K562 (cell line): ENCODE measurements around the gene ST7. TPM values are rescaled to one million over a fixed set of nuclear protein-coding genes. Genes with fewer than 3 reads are reported as not detected.

Experiments used
- ATAC-seq: fragments of 200-7000 bp; cut with Tn5 transposase; 3 replicates; pipeline ENCODE4 v1.9.1; 2020; ENCODE audit warnings: moderate library complexity
- BruUV-seq: library from RNA; stranded (reverse); fragments of 400-500 nt; replicated peaks from 2 replicates; lab custom pipeline; 2021; lab: Mats Ljungman, UMichigan
- CTCF ChIA-PET: fragments of 300-600 bp; formaldehyde crosslinking; extraction: SDS; loops from one replicate; lab custom pipeline; 2021; ENCODE audit warnings: low intra/inter-chr PET ratio; lab: Yijun Ruan, JAX
- POLR2A ChIA-PET: fragments of 300-600, 350-650 bp; sonication (Branson Sonifier 250); formaldehyde crosslinking; extraction: SDS; loops from one replicate; lab custom pipeline; 2021; ENCODE audit warnings: antibody characterized with exemption, inconsistent platforms; lab: Yijun Ruan, JAX
- DNase-seq, 4 experiments: peaks; one replicate each; pipeline versions ENCODE4 v3.0.0 to v3.0.0-alpha.2; 2011 to 2018; ENCODE audit warnings: low spot score in 3 of 4, mixed read lengths in 3 of 4; ENCODE audit errors: extremely low read depth in 1 of 4
- FAIRE-seq: peaks from 2 replicates; lab custom pipeline; 2011; peaks lifted over from hg19 to GRCh38; lab: Jason Lieb, UNC
- H2AFZ ChIP-seq: 2 replicates; pipeline ENCODE4 v1.6.0; 2011; ENCODE audit warnings: low read depth, low read length, control low read depth, inconsistent platforms
- H3K27ac ChIP-seq: fragments of 200-600 bp; 3 replicates; pipeline ENCODE4 v1.8.0; 2011; ENCODE audit warnings: low read depth, mild to moderate bottlenecking, control low read depth, inconsistent platforms, low read length, moderate library complexity, mixed read lengths; ENCODE audit errors: extremely low read depth
- H3K27me3 ChIP-seq, 2 experiments: fragments of 300-600 bp in 1 of 2; 2 replicates in 1 of 2; 3 replicates in 1 of 2; pipeline versions ENCODE4 v1.6.0 to v1.8.0; 2011; ENCODE audit warnings: inconsistent platforms in 2 of 2, low read length in 2 of 2, mild to moderate bottlenecking in 1 of 2, mixed read lengths in 1 of 2, moderate library complexity in 1 of 2; ENCODE audit not compliant: control insufficient read depth in 2 of 2, insufficient read depth in 2 of 2
- H3K36me3 ChIP-seq: fragments of 300-600 bp; 3 replicates; pipeline ENCODE4 v1.8.0; 2011; ENCODE audit warnings: mild to moderate bottlenecking, low read length, inconsistent platforms; ENCODE audit not compliant: control insufficient read depth, insufficient read depth
- H3K4me1 ChIP-seq, 2 experiments: fragments of 200-600 bp in 1 of 2; replicated peaks in 1 of 2; 2 replicates in 1 of 2; 3 replicates in 1 of 2; pipeline versions ENCODE4 v1.5.1 to v1.8.0; 2011; ENCODE audit warnings: inconsistent platforms in 2 of 2, low read length in 2 of 2, mild to moderate bottlenecking in 1 of 2, mixed read lengths in 1 of 2, moderate library complexity in 1 of 2; ENCODE audit not compliant: control insufficient read depth in 2 of 2, insufficient read depth in 2 of 2
- H3K4me2 ChIP-seq: 2 replicates; pipeline ENCODE4 v1.6.1; 2011; ENCODE audit warnings: low read length, control low read depth, inconsistent platforms, mixed read lengths; ENCODE audit not compliant: insufficient read depth
- H3K4me3 ChIP-seq: fragments of 200-600 bp; sonication (generic), shearing (Covaris generic); 2 replicates; pipeline ENCODE4 v1.5.1; 2016; ENCODE audit warnings: control low read depth, inconsistent platforms
- H3K79me2 ChIP-seq: fragments of 200-600 bp; 3 replicates; pipeline ENCODE4 v1.8.0; 2011; ENCODE audit warnings: low read length, inconsistent platforms; ENCODE audit not compliant: control insufficient read depth, insufficient read depth
- H3K9ac ChIP-seq, 2 experiments: 2 replicates each; pipeline versions ENCODE4 v1.6.0 to v1.6.1; 2011; ENCODE audit warnings: low read depth in 2 of 2, low read length in 2 of 2, control low read depth in 1 of 2, inconsistent platforms in 1 of 2, mild to moderate bottlenecking in 1 of 2, mixed read lengths in 1 of 2; ENCODE audit not compliant: insufficient read depth in 1 of 2
- H3K9me1 ChIP-seq: one replicate; pipeline ENCODE4 v1.6.0; 2011; ENCODE audit warnings: inconsistent platforms, mild to moderate bottlenecking, low read length, moderate library complexity; ENCODE audit not compliant: control insufficient read depth, insufficient read depth
- H3K9me3 ChIP-seq: replicated peaks from 2 replicates; pipeline ENCODE4 v1.5.1; 2011; ENCODE audit warnings: low read depth, low read length, inconsistent platforms; ENCODE audit not compliant: control insufficient read depth, insufficient read depth
- H4K20me1 ChIP-seq: replicated peaks from 2 replicates; pipeline ENCODE4 v1.6.1; 2011; ENCODE audit warnings: low read length, inconsistent platforms, mixed read lengths; ENCODE audit not compliant: control insufficient read depth, insufficient read depth
- ADNP ChIP-seq: fragments of 200-800 bp; sonication (Bioruptor generic); IDR thresholded peaks from 2 replicates; pipeline ENCODE4 v1.6.1; 2016; ENCODE audit warnings: missing genetic modification characterization, missing compliant biosample characterization
- CBX8 ChIP-seq: fragments of 200-600 bp; sonication (generic); IDR thresholded peaks from 2 replicates; pipeline ENCODE4 v1.6.1; 2012; ENCODE audit warnings: borderline replicate concordance, mixed run types, low read depth, mild to moderate bottlenecking, moderate library complexity, mixed read lengths, low read length, control low read depth, inconsistent platforms; ENCODE audit not compliant: poor library complexity, severe bottlenecking; ENCODE audit errors: extremely low read depth
- CREM ChIP-seq: IDR thresholded peaks from 2 replicates; pipeline ENCODE4 v1.6.1; 2014; ENCODE audit warnings: antibody characterized with exemption, low read depth
- ELF2 ChIP-seq: fragments of 250-450 bp; sonication (Bioruptor Pico); IDR thresholded peaks from 2 replicates; pipeline ENCODE4 v1.5.0; 2021; ENCODE audit warnings: mild to moderate bottlenecking
- HDAC1 ChIP-seq, 2 experiments: fragments of 450-650 bp; IDR thresholded peaks; 2 replicates each; pipeline ENCODE4 v1.6.1; 2016 to 2017; ENCODE audit warnings: inconsistent platforms in 1 of 2, mild to moderate bottlenecking in 1 of 2, moderate library complexity in 1 of 2
- HDAC6 ChIP-seq: IDR thresholded peaks from 2 replicates; pipeline ENCODE4 v1.6.1; 2012; ENCODE audit warnings: low read depth, mild to moderate bottlenecking, control low read depth, inconsistent platforms, low read length, moderate library complexity
- KLF13 ChIP-seq: fragments of 450-650 bp; IDR thresholded peaks from 2 replicates; pipeline ENCODE4 v1.6.1; 2016; ENCODE audit warnings: missing genetic modification characterization, low read depth, mild to moderate bottlenecking, missing compliant biosample characterization, moderate library complexity, borderline replicate concordance
- L3MBTL2 ChIP-seq: fragments of 450-650 bp; IDR thresholded peaks from 2 replicates; pipeline ENCODE4 v1.6.1; 2016; ENCODE audit warnings: mild to moderate bottlenecking, moderate library complexity
- MBD2 ChIP-seq: sonication (generic); IDR thresholded peaks from 2 replicates; pipeline ENCODE4 v1.6.1; 2016; ENCODE audit warnings: low read depth, borderline replicate concordance
- MECOM ChIP-seq: fragments of 250-450 bp; sonication (Bioruptor Pico); IDR thresholded peaks from 2 replicates; pipeline ENCODE4 v1.8.0; 2022; ENCODE audit warnings: inconsistent platforms
- NFRKB ChIP-seq: fragments of 450-650 bp; IDR thresholded peaks from 2 replicates; pipeline ENCODE4 v1.6.1; 2016; ENCODE audit warnings: low read depth
- PHF21A ChIP-seq: fragments of 450-650 bp; IDR thresholded peaks from 2 replicates; pipeline ENCODE4 v1.6.1; 2017; ENCODE audit warnings: low read depth, borderline replicate concordance
- POLR3G ChIP-seq: IDR thresholded peaks from 2 replicates; pipeline ENCODE4 v1.6.1; 2011; ENCODE audit not compliant: insufficient read length, insufficient replicate concordance; ENCODE audit errors: extremely low read depth
- RBM39 ChIP-seq: fragments of 200-400 bp; formaldehyde crosslinking; optimal IDR thresholded peaks from 2 replicates; pipeline ENCODE3; 2018; ENCODE audit warnings: low read depth, low read length
- RFX5 ChIP-seq: IDR thresholded peaks from 2 replicates; pipeline ENCODE4 v1.6.1; 2011; ENCODE audit warnings: low read depth, mild to moderate bottlenecking, improper control_type of control experiment, low read length
- SMAD1 ChIP-seq: fragments of 150-350 bp; IDR thresholded peaks from 2 replicates; pipeline ENCODE4 v1.6.1; 2014; ENCODE audit warnings: low read length, low read depth; ENCODE audit not compliant: partially characterized antibody
- SMARCA5 ChIP-seq: fragments of 450-650 bp; IDR thresholded peaks from 2 replicates; pipeline ENCODE4 v1.6.1; 2016
- ZNF408 ChIP-seq: fragments of 250-450 bp; sonication (Bioruptor Pico); IDR thresholded peaks from 2 replicates; pipeline ENCODE4 v1.4.0; 2020; ENCODE audit warnings: low read depth, mild to moderate bottlenecking, moderate library complexity
- WGBS: fragments of 100-300 bp; shearing (Covaris generic); methylation state at CpG from one replicate; pipeline ENCODE4 v1.1.6; 2016; ENCODE audit warnings: low coverage, mixed read lengths; ENCODE audit not compliant: insufficient coverage; ENCODE audit errors: missing lambda C conversion rate; 5-methylcytosine and 5-hydroxymethylcytosine counted together
- in situ Hi-C: fragments of 300-500 bp; cut with MboI; formaldehyde crosslinking; loops from 4 replicates; pipeline ENCODE4 v1.15.0; 2018; ENCODE audit warnings: inconsistent platforms, mixed read lengths
- intact Hi-C: fragments of 100-400 bp; cut with micrococcal nuclease; formaldehyde crosslinking; loops from 2 replicates; pipeline ENCODE4 v1.14.2; 2022
- polyA plus RNA-seq, 8 experiments: library from polyadenylated mRNA; depleted of rRNA in 4 of 8; stranded (reverse) in 5 of 8; unstranded in 3 of 8; fragments of >200 nt; fragmentation: Nextera tagmentation in 2 of 8; fragmentation: Illumina TruSeq in 1 of 8; extraction: Ambion mirVana in 2 of 8; extraction: Trizol in 1 of 8; gene quantifications; 2 replicates each; pipeline versions ENCODE4 v1.2.1 to v1.2.3, GENCODE V29; 2011 to 2014; ENCODE audit warnings: inconsistent platforms in 1 of 8, missing spikeins in 1 of 8
- total RNA-seq, 7 experiments: library from RNA; depleted of rRNA in 6 of 7; stranded (reverse); fragments of >200 nt in 6 of 7; fragmentation: Illumina TruSeq in 2 of 7; extraction: Trizol in 2 of 7; gene quantifications; 2 replicates each; pipeline versions ENCODE4 v1.2.1 to v1.2.3, GENCODE V29; 2011 to 2021; ENCODE audit warnings: low replicate concordance in 1 of 7

Gene ST7
- total and polyA plus RNA-seq, 9 of the 15 experiments (the other 6 are each of a cell fraction or from before 2014, with no cell fraction given) = 23.9 to 56.3 (median 36.9) TPM

DNA sequence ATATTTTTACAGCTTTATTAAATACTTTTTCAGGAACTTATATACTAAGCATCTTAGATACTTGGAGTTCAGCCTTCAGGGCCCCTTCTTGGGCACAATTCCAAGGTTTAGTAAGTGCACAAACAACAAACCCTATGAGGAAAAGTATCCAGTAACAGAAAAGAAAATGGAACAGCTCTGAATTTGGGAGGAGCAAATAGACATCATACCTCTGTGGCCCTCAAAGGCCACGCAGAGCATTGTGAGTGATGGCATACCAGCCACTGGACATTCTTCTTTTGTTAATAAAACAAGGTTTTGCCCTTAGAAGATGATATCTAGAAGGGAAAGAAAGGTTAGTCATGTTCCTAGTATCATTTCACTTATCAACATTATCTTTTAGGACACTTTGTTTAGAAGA is 46.0 kb downstream of the ST7 start:
- no peaks in the 10 kb centered on the region; a peak in 1 of 5 replicates for H3K4me1 ChIP-seq
- H3K4me3 ChIP-seq = no peak overlapping the region
- no peak overlapping the region for H2AFZ ChIP-seq
- H3K79me2 ChIP-seq = no peaks in the 10 kb centered on the region
- in situ Hi-C loops = no loop called here
- H4K20me1 ChIP-seq = no peaks in the 10 kb centered on the region
- no peak overlapping the region for H3K9ac ChIP-seq
- CTCF ChIA-PET = no interaction called here
- peak in 1 of 4 experiments; percentile 7 for DNase-seq
- ATAC-seq = no peak
- H3K36me3 ChIP-seq = no peaks in the 10 kb centered on the region
- no peak for TF ChIP-seq KLF13 (tag)
- no peak for TF ChIP-seq MBD2
- TF ChIP-seq SMAD1 = no peak
- no peak for TF ChIP-seq RBM39
- TF ChIP-seq HDAC1 (IDR thresholded peaks at IDR 0.05) = no peak
- TF ChIP-seq NFRKB = no peak
- TF ChIP-seq, all 486 proteins: peak for 0
- BruUV-seq = no TSS peak
- intact Hi-C loops = no loop called here
- H3K9me1 ChIP-seq = no peaks in the 10 kb centered on the region
- no peak for FAIRE-seq
- no peak overlapping the region for H3K4me2 ChIP-seq
- WGBS = 92% methylated on average over 1 of the region's 1 CpG
- POLR2A ChIA-PET = interaction anchor here (3.3 kb wide), 1 partner anchor 11 kb away, joined by 17 read pairs; no protein-coding TSS in a partner anchor
- no peaks in the 10 kb centered on the region for H3K27me3 ChIP-seq
- no peaks in the 10 kb centered on the region for H3K9me3 ChIP-seq
- H3K27ac ChIP-seq = no peak overlapping the region

- H3K9me3 ChIP-seq = no peaks in the 10 kb centered on the region
- TF ChIP-seq RFX5 (no peak), CREM (no peak), ZNF408 (CRISPR knock-in tag) (no peak), CBX8 (no peak), POLR3G (no peak), HDAC6 (no peak), L3MBTL2 (no peak), SMARCA5 (no peak), ADNP (no peak), MECOM (CRISPR knock-in tag) (no peak), PHF21A (no peak), ELF2 (CRISPR knock-in tag) (no peak)
Measured at GRCh38 chr7:117001283-117001682, 48.0 kb downstream of the ST7 start.

More at GRCh38 chr7:117001283-117001682, 48.0 kb downstream of the ST7 start:
- Histone ChIP-seq H3K9ac (no peak overlapping the region), H3K4me2 (no peak overlapping the region), H3K27ac (no peak overlapping the region), H4K20me1 (no peaks in the 10 kb centered on the region), H3K4me1 (no peaks in the 10 kb centered on the region; a peak in 1 of 5 replicates), H3K4me3 (no peak overlapping the region), H3K9me1 (no peaks in the 10 kb centered on the region), H3K27me3 (no peaks in the 10 kb centered on the region), H3K79me2 (no peaks in the 10 kb centered on the region; the same call in 2 of the 3 replicates), H3K36me3 (no peaks in the 10 kb centered on the region), H2AFZ (no peak overlapping the region)
- CTCF ChIA-PET = no interaction called here
- in situ Hi-C loops = loop anchor here (10.0 kb wide), 1 partner anchor 114 kb away; no protein-coding TSS in a partner anchor
- ATAC-seq = no peak
- POLR2A ChIA-PET = interaction anchor here (1.3 to 3.3 kb wide), 2 partner anchors 9 to 129 kb away, joined by 3 to 17 read pairs; no protein-coding TSS in a partner anchor
- no peak for FAIRE-seq
- no TSS peak for BruUV-seq
- intact Hi-C loops = no loop called here
- DNase-seq = no peak
